ENCODE data around the gene IFI27L1. TPM values are rescaled to one million over a fixed set of nuclear protein-coding genes. Genes with fewer than 3 reads are reported as not detected.

The IFI27L1 gene
- polyA plus RNA-seq, 1 experiment: 12.5 TPM

DNA sequence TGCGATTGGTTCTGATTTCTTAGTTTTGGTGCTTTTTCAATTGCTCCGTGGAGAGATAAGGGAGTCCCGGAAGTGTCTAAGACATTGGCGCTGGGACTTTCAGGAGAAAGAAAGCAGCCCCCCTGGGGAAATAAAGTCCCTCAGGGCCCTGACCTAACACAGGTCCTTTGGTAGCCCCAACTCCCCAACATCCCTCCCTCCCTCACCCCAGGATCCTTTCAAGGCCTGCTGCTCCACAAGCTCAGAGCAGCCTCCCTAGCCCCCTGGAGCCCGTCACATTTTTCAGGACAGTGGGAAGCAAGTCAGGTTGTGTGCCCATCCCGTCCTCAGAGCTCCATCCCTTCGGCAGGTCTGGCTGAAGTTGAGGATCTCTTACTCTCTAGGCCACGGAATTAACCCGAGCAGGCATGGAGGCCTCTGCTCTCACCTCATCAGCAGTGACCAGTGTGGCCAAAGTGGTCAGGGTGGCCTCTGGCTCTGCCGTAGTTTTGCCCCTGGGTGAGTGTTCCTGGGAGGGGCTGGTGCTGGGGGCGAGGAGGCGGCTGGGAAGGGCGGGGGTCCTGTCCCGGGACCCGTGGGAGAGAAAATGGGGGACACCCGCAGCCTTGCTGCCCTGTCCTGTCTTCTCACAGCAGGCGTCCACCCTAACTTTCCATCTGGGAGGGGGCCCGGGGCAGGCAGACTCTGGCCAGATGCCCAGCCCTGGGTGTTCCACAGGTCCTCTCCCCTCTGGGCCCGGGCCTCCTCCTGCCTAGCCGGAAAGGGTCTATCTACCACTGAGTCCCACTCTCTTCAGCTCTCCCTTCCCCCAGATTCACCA, 30.4 kb downstream of the IFI27L1 start:
- CTCF ChIA-PET: interaction anchor here (2.0 to 3.7 kb wide), 2 partner anchors 21 to 25 kb away, joined by 5 to 16 read pairs; no protein-coding TSS in a partner anchor

DNA sequence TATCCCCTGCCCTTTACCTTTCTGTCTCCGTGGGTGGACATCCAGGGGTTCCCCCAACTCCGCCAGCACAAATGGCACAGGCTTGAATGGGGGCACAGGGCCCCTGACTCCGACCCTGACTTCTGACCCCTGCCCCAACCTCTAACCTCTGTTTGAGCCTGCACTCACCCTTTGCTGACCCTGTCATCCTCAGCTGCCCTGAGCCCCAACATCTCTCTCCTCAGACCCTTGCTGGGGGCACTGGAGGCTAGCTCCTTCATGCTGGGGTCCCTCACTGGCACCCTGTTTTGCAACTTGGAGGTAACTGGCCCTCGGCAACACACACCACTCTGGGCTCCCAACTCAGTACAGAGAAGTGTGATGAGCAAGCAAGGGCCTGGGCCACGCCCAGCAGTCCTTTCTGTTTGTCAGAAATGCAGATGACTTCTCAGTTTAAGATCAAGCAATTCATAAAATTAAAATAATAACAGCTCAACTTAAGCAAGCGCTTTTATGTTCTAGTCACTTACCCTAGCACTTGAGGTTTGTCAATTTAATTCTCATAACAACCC, 31.5 kb downstream of the IFI27L1 start:
- H3K4me3 ChIP-seq (ENCODE audit: low read depth, low read length): no peak overlapping the region
- TF ChIP-seq, protein P1, sequence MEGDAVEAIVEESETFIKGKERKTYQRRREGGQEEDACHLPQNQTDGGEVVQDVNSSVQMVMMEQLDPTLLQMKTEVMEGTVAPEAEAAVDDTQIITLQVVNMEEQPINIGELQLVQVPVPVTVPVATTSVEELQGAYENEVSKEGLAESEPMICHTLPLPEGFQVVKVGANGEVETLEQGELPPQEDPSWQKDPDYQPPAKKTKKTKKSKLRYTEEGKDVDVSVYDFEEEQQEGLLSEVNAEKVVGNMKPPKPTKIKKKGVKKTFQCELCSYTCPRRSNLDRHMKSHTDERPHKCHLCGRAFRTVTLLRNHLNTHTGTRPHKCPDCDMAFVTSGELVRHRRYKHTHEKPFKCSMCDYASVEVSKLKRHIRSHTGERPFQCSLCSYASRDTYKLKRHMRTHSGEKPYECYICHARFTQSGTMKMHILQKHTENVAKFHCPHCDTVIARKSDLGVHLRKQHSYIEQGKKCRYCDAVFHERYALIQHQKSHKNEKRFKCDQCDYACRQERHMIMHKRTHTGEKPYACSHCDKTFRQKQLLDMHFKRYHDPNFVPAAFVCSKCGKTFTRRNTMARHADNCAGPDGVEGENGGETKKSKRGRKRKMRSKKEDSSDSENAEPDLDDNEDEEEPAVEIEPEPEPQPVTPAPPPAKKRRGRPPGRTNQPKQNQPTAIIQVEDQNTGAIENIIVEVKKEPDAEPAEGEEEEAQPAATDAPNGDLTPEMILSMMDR (IDR thresholded peaks at IDR 0.05; ENCODE audit: low read depth, low read length): no peak
- CTCF ChIA-PET: interaction anchor here (3.7 kb wide), 1 partner anchor 20 kb away, joined by 16 read pairs; no protein-coding TSS in a partner anchor
- peaks cover 5% of the 10 kb centered on the region; the same call in 1 of the 2 replicates for H3K9me3 ChIP-seq (ENCODE audit: control insufficient read depth, insufficient read depth, low read length)
- POLR2A ChIA-PET: no interaction called here
- H3K27me3 ChIP-seq (ENCODE audit: control insufficient read depth, insufficient read depth, low read length): peaks cover 7% of the 10 kb centered on the region
- no peak for DNase-seq (ENCODE audit: low read depth, low spot score)
- H3K27ac ChIP-seq (ENCODE audit: low read depth, low read length): no peak overlapping the region

More for the DNA sequence above, 30.4 kb downstream of the IFI27L1 start:
- Histone ChIP-seq H3K27ac (ENCODE audit: low read depth, low read length) (no peak overlapping the region), H3K4me3 (ENCODE audit: low read depth, low read length) (no peak overlapping the region), H3K9me3 (ENCODE audit: control insufficient read depth, insufficient read depth, low read length) (peaks cover 5% of the 10 kb centered on the region; the same call in 1 of the 2 replicates), H3K27me3 (ENCODE audit: control insufficient read depth, insufficient read depth, low read length) (peaks cover 4% of the 10 kb centered on the region)
- DNase-seq (ENCODE audit: low read depth, low spot score): no peak
- POLR2A ChIA-PET: no interaction called here
- TF ChIP-seq, protein P1 (IDR thresholded peaks at IDR 0.05; ENCODE audit: low read depth, low read length): no peak

DNA sequence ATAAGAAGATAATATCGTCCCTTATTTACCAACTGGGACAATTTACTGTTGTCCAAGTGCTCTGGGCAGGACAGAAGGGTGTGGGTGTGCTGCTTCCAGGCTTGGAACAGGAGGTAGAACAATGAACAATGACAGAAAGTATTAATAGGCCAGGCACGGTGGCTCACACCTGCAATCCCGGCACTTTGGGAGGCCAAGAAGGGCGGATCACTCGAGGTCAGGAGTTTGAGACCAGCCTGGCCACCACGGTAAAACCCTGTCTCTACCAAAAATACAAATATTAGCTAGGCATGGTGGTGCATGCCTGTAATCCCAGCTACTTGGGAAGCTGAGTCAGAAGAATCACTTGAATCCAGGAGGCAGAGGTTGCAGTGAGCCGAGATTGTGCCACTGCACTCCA, 32.0 kb downstream of the IFI27L1 start:
- H3K4me3 ChIP-seq (ENCODE audit: low read depth, low read length): no peak overlapping the region
- H3K27ac ChIP-seq (ENCODE audit: low read depth, low read length): no peak overlapping the region
- no peak for DNase-seq (ENCODE audit: low read depth, low spot score)
- H3K27me3 ChIP-seq (ENCODE audit: control insufficient read depth, insufficient read depth, low read length): peaks cover 7% of the 10 kb centered on the region
- POLR2A ChIA-PET: no interaction called here
- peaks cover 5% of the 10 kb centered on the region; the same call in 1 of the 2 replicates for H3K9me3 ChIP-seq (ENCODE audit: control insufficient read depth, insufficient read depth, low read length)
- TF ChIP-seq, protein P1 (IDR thresholded peaks at IDR 0.05; ENCODE audit: low read depth, low read length): no peak
- CTCF ChIA-PET: interaction anchor here (3.7 kb wide), 1 partner anchor 20 kb away, joined by 16 read pairs; no protein-coding TSS in a partner anchor

DNA sequence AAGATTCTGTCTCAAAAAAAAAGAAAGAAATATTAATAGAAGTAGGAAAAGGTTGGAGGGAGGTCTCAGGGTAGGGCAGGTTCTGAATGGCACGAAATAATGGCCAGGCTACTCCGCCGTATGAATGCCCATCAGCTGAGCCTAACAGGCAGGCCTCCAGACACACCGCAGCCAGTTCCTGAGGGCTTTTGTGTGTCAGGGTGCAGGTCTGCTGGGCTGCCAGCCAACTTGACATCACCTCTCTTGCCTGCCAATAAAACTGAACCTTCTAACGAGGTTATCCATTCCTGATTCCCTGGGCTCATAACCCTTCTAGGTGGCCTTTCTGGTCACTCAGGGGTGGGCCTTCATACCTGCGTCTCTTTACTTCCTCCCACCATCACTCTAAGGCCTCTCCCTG, 32.4 kb downstream of the IFI27L1 start:
- H3K27ac ChIP-seq (ENCODE audit: low read depth, low read length): no peak overlapping the region
- H3K27me3 ChIP-seq (ENCODE audit: control insufficient read depth, insufficient read depth, low read length): peaks cover 7% of the 10 kb centered on the region
- DNase-seq (ENCODE audit: low read depth, low spot score): no peak
- TF ChIP-seq, protein P1 (IDR thresholded peaks at IDR 0.05; ENCODE audit: low read depth, low read length): no peak
- ChIA-PET CTCF (interaction anchor here (3.2 kb wide), 1 partner anchor 18 kb away, joined by 16 read pairs; no protein-coding TSS in a partner anchor), POLR2A (no interaction called here)
- H3K4me3 ChIP-seq (ENCODE audit: low read depth, low read length): no peak overlapping the region
- peaks cover 5% of the 10 kb centered on the region; the same call in 1 of the 2 replicates for H3K9me3 ChIP-seq (ENCODE audit: control insufficient read depth, insufficient read depth, low read length)

Measured in AG04450 (cell line).